GM18505 (cell line): ENCODE results near the gene CHN2.

Experiments
- ATAC-seq: cut with Tn5 transposase; IDR thresholded peaks from one replicate; pipeline ENCODE4 v1.9.1; 2021; ENCODE audit not compliant: unreplicated experiment
- POLR2A ChIP-seq: IDR thresholded peaks from 4 replicates; pipeline ENCODE4 v1.6.1; 2011; ENCODE audit warnings: borderline replicate concordance; ENCODE audit not compliant: insufficient read depth, insufficient read length; ENCODE audit errors: extremely low read depth

Gene CHN2

GRCh38 chr7:29299086-29299485, 104.5 kb downstream of the CHN2 start:
- ATAC-seq = no peak
- TF ChIP-seq POLR2A = no peak

GRCh38 chr7:29300026-29300480, 105.5 kb downstream of the CHN2 start:
- ATAC-seq = no peak
- no peak for TF ChIP-seq POLR2A

GRCh38 chr7:29300649-29301048, 106.1 kb downstream of the CHN2 start:
- no peak for TF ChIP-seq POLR2A
- ATAC-seq = no peak

- no peak for TF ChIP-seq POLR2A
- ATAC-seq = no peak
These were observed 108.3 kb downstream of the CHN2 start for GRCh38 chr7:29302666-29303395.

- TF ChIP-seq POLR2A = no peak
- ATAC-seq = no peak
These were observed 110.2 kb downstream of the CHN2 start for GRCh38 chr7:29304756-29305155.

GRCh38 chr7:29306319-29306991, 111.9 kb downstream of the CHN2 start:
- no peak for ATAC-seq
- TF ChIP-seq POLR2A = no peak

- TF ChIP-seq POLR2A = no peak
- no peak for ATAC-seq
These were observed 113.8 kb downstream of the CHN2 start for GRCh38 chr7:29308424-29308823.

- TF ChIP-seq POLR2A = no peak
- no peak for ATAC-seq
These were observed 114.7 kb downstream of the CHN2 start for GRCh38 chr7:29309041-29309854.

GRCh38 chr7:29310625-29311024, 116.0 kb downstream of the CHN2 start:
- TF ChIP-seq POLR2A = no peak

GRCh38 chr7:29311314-29311713, 116.7 kb downstream of the CHN2 start:
- ATAC-seq = no peak
- TF ChIP-seq POLR2A = no peak

More at GRCh38 chr7:29310625-29311024, 116.0 kb downstream of the CHN2 start:
- no peak for ATAC-seq

- TF ChIP-seq POLR2A = no peak
- ATAC-seq = no peak
These were observed 119.6 kb downstream of the CHN2 start for GRCh38 chr7:29314148-29314547.

- ATAC-seq = no peak
- no peak for TF ChIP-seq POLR2A
These were observed 120.7 kb downstream of the CHN2 start for GRCh38 chr7:29315122-29315891.

GRCh38 chr7:29315892-29316270, 121.3 kb downstream of the CHN2 start:
- ATAC-seq = no peak
- no peak for TF ChIP-seq POLR2A

GRCh38 chr7:29316926-29317325, 122.4 kb downstream of the CHN2 start:
- TF ChIP-seq POLR2A = no peak
- no peak for ATAC-seq
